CD4-positive, alpha-beta T cell (primary cell): ENCODE results near the gene SEMA5A. TPM values are rescaled to one million over a fixed set of nuclear protein-coding genes. Genes with fewer than 3 reads are reported as not detected.

Source experiments
- ATAC-seq: fragments of 200-7000 bp; cut with Tn5 transposase; one replicate; pipeline ENCODE4 v1.10.0; 2022; ENCODE audit warnings: mild to moderate bottlenecking; ENCODE audit not compliant: poor library complexity
- CTCF ChIA-PET: fragments of 350-600 bp; sonication (Branson Sonifier 250); formaldehyde crosslinking; loops from one replicate; lab custom pipeline; 2021; ENCODE audit warnings: antibody characterized with exemption, inconsistent platforms; lab: Charles Lee
- POLR2A ChIA-PET: fragments of 350-600 bp; sonication (Branson Sonifier 250); formaldehyde crosslinking; loops from one replicate; lab custom pipeline; 2021; ENCODE audit warnings: antibody characterized with exemption, inconsistent platforms; lab: Charles Lee
- DNase-seq, 14 experiments: peaks; one replicate each; pipeline ENCODE4 v3.0.0-alpha.2; 2013 to 2020; ENCODE audit warnings: mixed read lengths in 2 of 14
- H3K27ac ChIP-seq, 2 donors: one replicate each; pipeline versions ENCODE4 v1.5.1 to v1.7.0; 2013; ENCODE audit warnings: low read length in 2 of 2, low read depth in 1 of 2, mild to moderate bottlenecking in 1 of 2
- H3K27me3 ChIP-seq, 2 experiments: 1 replicate in 1 of 2; 2 replicates in 1 of 2; pipeline versions ENCODE4 v1.6.1 to v1.7.0; 2013; ENCODE audit warnings: low read length in 2 of 2, control low read depth in 1 of 2, mild to moderate bottlenecking in 1 of 2, moderate library complexity in 1 of 2; ENCODE audit not compliant: insufficient read depth in 2 of 2, control insufficient read depth in 1 of 2
- H3K36me3 ChIP-seq: one replicate; pipeline ENCODE4 v1.6.1; 2013; ENCODE audit warnings: low read length, control low read depth; ENCODE audit not compliant: insufficient read depth
- H3K4me1 ChIP-seq: one replicate; pipeline ENCODE4 v1.6.1; 2013; ENCODE audit warnings: low read length, control low read depth; ENCODE audit not compliant: insufficient read depth
- H3K4me3 ChIP-seq: one replicate; pipeline ENCODE4 v1.5.1; 2013; ENCODE audit warnings: mild to moderate bottlenecking, low read length, moderate library complexity
- H3K9me3 ChIP-seq, 2 experiments: 1 replicate in 1 of 2; 2 replicates in 1 of 2; pipeline versions ENCODE4 v1.6.1 to v1.7.0; 2013; ENCODE audit warnings: low read length in 2 of 2, mild to moderate bottlenecking in 2 of 2, control low read depth in 1 of 2, moderate library complexity in 1 of 2; ENCODE audit not compliant: control insufficient read depth in 1 of 2, insufficient read depth in 1 of 2
- H3K27ac Mint-ChIP-seq: one replicate; pipeline ENCODE4 v1.8.0; 2020; ENCODE audit warnings: mixed read lengths
- H3K27me3 Mint-ChIP-seq: one replicate; pipeline ENCODE4 v1.8.0; 2021; ENCODE audit warnings: mixed read lengths
- H3K36me3 Mint-ChIP-seq: one replicate; pipeline ENCODE4 v1.8.0; 2021; ENCODE audit warnings: low read depth, mixed read lengths
- H3K4me1 Mint-ChIP-seq: one replicate; pipeline ENCODE4 v1.8.0; 2021; ENCODE audit warnings: low read depth, mixed read lengths
- H3K4me3 Mint-ChIP-seq: one replicate; pipeline ENCODE4 v1.8.0; 2020; ENCODE audit warnings: mild to moderate bottlenecking, mixed read lengths
- H3K9me3 Mint-ChIP-seq: one replicate; pipeline ENCODE4 v1.8.0; 2020; ENCODE audit warnings: mixed read lengths
- intact Hi-C, 2 experiments: fragments of 100-400 bp; cut with DNase I in 1 of 2; cut with micrococcal nuclease in 1 of 2; formaldehyde crosslinking; loops; one replicate each; pipeline versions ENCODE4 v1.15.1 to v1.9.0; 2023 to 2025; cut with DNase I, micrococcal nuclease
- total RNA-seq, 174 experiments: library from RNA in 2 of 174; stranded (reverse) in 2 of 174; gene quantifications; one replicate each; pipeline ENCODE4 v1.2.3 and lab custom pipeline; 2021 to 2026
- TF ChIP-seq, protein P1 (sequence below): fragments of 200-600 bp; IDR thresholded peaks from one replicate; pipeline ENCODE4 v1.8.0; 2022; ENCODE audit warnings: antibody characterized with exemption, mild to moderate bottlenecking

SEMA5A gene
- total RNA-seq, 2 experiments from 2014 or later = 2.0 to 2.9 TPM

DNA sequence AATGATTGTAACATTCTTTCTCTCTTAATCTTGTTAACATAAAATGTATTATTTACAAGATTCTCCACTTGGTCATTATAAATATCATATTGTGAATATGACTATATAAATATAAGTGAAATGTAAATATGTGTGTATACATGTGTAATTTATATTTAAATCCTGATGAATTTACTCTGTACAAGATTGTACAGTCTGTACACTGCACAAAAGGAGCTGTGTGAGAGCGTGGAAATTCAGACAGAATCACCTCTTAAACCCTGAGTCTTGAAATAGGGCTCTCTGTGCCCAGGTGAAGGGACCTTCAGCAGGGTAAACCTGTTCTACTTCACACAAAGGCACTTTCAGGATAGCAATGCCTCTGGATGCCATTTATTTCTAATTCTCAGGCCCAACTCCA is 456.0 kb downstream of the SEMA5A start:
- Mint-ChIP-seq H3K27ac (no peak overlapping the region), H3K4me1 (no peaks in the 10 kb centered on the region), H3K4me3 (no peak overlapping the region), H3K27me3 (no peaks in the 10 kb centered on the region), H3K9me3 (peaks cover 4% of the 10 kb centered on the region), H3K36me3 (no peaks in the 10 kb centered on the region)
- POLR2A ChIA-PET = no interaction called here
- TF ChIP-seq, protein P1, sequence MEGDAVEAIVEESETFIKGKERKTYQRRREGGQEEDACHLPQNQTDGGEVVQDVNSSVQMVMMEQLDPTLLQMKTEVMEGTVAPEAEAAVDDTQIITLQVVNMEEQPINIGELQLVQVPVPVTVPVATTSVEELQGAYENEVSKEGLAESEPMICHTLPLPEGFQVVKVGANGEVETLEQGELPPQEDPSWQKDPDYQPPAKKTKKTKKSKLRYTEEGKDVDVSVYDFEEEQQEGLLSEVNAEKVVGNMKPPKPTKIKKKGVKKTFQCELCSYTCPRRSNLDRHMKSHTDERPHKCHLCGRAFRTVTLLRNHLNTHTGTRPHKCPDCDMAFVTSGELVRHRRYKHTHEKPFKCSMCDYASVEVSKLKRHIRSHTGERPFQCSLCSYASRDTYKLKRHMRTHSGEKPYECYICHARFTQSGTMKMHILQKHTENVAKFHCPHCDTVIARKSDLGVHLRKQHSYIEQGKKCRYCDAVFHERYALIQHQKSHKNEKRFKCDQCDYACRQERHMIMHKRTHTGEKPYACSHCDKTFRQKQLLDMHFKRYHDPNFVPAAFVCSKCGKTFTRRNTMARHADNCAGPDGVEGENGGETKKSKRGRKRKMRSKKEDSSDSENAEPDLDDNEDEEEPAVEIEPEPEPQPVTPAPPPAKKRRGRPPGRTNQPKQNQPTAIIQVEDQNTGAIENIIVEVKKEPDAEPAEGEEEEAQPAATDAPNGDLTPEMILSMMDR = no peak
- no peak overlapping the region for H3K4me3 ChIP-seq
- no peaks in the 10 kb centered on the region for H3K36me3 ChIP-seq
- CTCF ChIA-PET = no interaction called here
- intact Hi-C loops = no loop called here
- no peak for DNase-seq
- H3K9me3 ChIP-seq = peaks cover 0 to 15% of the 10 kb centered on the region in 2 experiments
- H3K27me3 ChIP-seq = no peaks in the 10 kb centered on the region
- no peak for ATAC-seq
- no peaks in the 10 kb centered on the region for H3K4me1 ChIP-seq
- no peak overlapping the region for H3K27ac ChIP-seq

DNA sequence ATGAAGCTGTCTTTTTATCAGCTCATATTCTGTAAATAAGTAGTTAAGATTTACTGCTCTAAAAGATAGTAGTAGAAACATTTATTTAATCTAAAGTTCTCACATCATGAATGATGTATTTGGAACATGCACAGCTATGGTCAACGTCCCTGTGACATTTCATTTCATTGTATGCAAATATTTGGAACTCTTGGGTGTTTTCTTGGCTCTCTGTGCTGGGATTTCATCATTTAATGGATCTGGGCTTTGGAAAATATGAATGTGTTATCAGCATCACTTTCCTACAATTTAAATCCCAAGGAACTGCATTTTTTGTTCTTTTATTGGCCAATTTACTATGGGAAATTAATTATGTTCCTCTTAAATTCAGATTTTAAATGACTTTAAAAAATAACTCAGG is 462.9 kb downstream of the SEMA5A start:
- no peak overlapping the region for H3K27ac Mint-ChIP-seq
- H3K4me1 Mint-ChIP-seq = no peaks in the 10 kb centered on the region
- no peaks in the 10 kb centered on the region for H3K4me1 ChIP-seq
- ChIA-PET CTCF (no interaction called here), POLR2A (no interaction called here)
- intact Hi-C loops = no loop called here
- H3K36me3 Mint-ChIP-seq = no peaks in the 10 kb centered on the region
- H3K27me3 ChIP-seq = no peaks in the 10 kb centered on the region
- ATAC-seq (no peak), DNase-seq (no peak)
- TF ChIP-seq, protein P1 = no peak
- no peak overlapping the region for H3K27ac ChIP-seq
- no peaks in the 10 kb centered on the region for H3K27me3 Mint-ChIP-seq
- H3K9me3 Mint-ChIP-seq = peaks cover 17% of the 10 kb centered on the region
- no peaks in the 10 kb centered on the region for H3K36me3 ChIP-seq
- peaks cover 0 to 8% of the 10 kb centered on the region in 2 experiments for H3K9me3 ChIP-seq
- H3K4me3 ChIP-seq = no peak overlapping the region
- no peak overlapping the region for H3K4me3 Mint-ChIP-seq

DNA sequence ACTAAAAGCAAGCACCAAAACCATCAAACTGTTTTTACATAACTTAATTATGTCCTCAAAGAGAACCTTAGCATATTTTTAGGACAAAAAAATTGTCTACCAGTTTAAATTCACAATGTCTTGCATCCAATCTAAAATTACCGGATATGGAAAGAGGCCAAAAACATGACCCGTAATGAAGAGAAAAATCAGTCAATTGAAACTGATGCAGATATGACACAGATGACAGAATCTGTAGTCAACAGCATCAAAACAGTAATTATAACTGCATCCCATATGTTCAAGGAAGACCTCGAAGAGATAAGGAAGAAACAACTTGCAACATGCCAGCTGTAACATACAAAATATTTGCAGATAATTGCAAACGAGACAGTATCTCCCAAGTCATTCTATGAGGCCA is 473.2 kb downstream of the SEMA5A start:
- no peak for ATAC-seq
- Mint-ChIP-seq H3K27me3 (no peaks in the 10 kb centered on the region), H3K9me3 (peaks cover 6% of the 10 kb centered on the region), H3K4me1 (no peaks in the 10 kb centered on the region), H3K4me3 (no peak overlapping the region), H3K27ac (no peak overlapping the region), H3K36me3 (no peaks in the 10 kb centered on the region)
- TF ChIP-seq, protein P1 = no peak
- no peak overlapping the region for H3K4me3 ChIP-seq
- no peak for DNase-seq
- H3K4me1 ChIP-seq = no peaks in the 10 kb centered on the region
- H3K36me3 ChIP-seq = no peaks in the 10 kb centered on the region
- peaks cover 0 to 5% of the 10 kb centered on the region in 2 experiments for H3K9me3 ChIP-seq
- intact Hi-C loops = no loop called here
- POLR2A ChIA-PET = no interaction called here
- H3K27me3 ChIP-seq = no peaks in the 10 kb centered on the region
- H3K27ac ChIP-seq = no peak overlapping the region
- CTCF ChIA-PET = no interaction called here
